Activated naive CD8-positive, alpha-beta T cell treated with anti-CD3 and anti-CD28 coated beads for 36 hours (primary cell): ENCODE data around the gene GLRX. TPM values are rescaled to one million over a fixed set of nuclear protein-coding genes. Genes with fewer than 3 reads are reported as not detected.
"Not testable (repeated sequence)": the region's sequence is repeated elsewhere in the genome, so short reads cannot be mapped to it uniquely, and the experiment has no call there.

Experiments used
- DNase-seq: peaks from one replicate; pipeline ENCODE4 v3.0.0; 2021
- H3K27ac Mint-ChIP-seq: one replicate; pipeline ENCODE4 v1.8.0; 2022; ENCODE audit warnings: mild to moderate bottlenecking, moderate library complexity, mixed read lengths
- H3K27me3 Mint-ChIP-seq: one replicate; pipeline ENCODE4 v1.8.0; 2022; ENCODE audit warnings: mild to moderate bottlenecking, mixed read lengths
- H3K36me3 Mint-ChIP-seq: one replicate; pipeline ENCODE4 v1.8.0; 2021; ENCODE audit warnings: mild to moderate bottlenecking, mixed read lengths
- H3K4me1 Mint-ChIP-seq: one replicate; pipeline ENCODE4 v1.8.0; 2021; ENCODE audit warnings: mixed read lengths
- H3K4me3 Mint-ChIP-seq: one replicate; pipeline ENCODE4 v1.8.0; 2022; ENCODE audit warnings: mild to moderate bottlenecking, moderate library complexity, mixed read lengths
- H3K9me3 Mint-ChIP-seq: one replicate; pipeline ENCODE4 v1.8.0; 2022; ENCODE audit warnings: mixed read lengths
- total RNA-seq, 2 experiments: library from RNA; stranded (reverse); gene quantifications; one replicate each; pipeline ENCODE4 v1.2.3, GENCODE V29; 2021

GLRX gene
- total RNA-seq, 2 experiments from 2014 or later = 26.4 to 29.5 TPM

DNA sequence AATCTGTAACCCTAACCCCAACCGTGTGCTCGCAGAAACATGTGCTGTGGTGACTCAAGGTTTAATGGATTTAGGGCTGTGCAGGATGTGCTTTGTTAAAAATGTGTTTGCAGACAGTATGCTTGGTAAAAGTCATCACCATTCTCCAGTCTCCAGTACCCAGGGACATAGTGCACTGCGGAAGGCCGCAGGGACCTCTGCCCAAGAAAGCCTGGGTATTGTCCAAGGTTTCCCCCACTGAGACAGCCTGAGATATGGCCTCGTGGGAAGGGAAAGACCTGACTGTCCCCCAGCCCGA, 11.5 kb downstream of the GLRX start:
- Mint-ChIP-seq H3K36me3 (peaks cover 20% of the 10 kb centered on the region), H3K27ac (peak overlapping the region; percentile 92), H3K4me1 (peaks cover 80% of the 10 kb centered on the region), H3K4me3 (peak overlapping the region; percentile 79)
- not testable (repeated sequence) for H3K9me3 Mint-ChIP-seq, DNase-seq, H3K27me3 Mint-ChIP-seq

DNA sequence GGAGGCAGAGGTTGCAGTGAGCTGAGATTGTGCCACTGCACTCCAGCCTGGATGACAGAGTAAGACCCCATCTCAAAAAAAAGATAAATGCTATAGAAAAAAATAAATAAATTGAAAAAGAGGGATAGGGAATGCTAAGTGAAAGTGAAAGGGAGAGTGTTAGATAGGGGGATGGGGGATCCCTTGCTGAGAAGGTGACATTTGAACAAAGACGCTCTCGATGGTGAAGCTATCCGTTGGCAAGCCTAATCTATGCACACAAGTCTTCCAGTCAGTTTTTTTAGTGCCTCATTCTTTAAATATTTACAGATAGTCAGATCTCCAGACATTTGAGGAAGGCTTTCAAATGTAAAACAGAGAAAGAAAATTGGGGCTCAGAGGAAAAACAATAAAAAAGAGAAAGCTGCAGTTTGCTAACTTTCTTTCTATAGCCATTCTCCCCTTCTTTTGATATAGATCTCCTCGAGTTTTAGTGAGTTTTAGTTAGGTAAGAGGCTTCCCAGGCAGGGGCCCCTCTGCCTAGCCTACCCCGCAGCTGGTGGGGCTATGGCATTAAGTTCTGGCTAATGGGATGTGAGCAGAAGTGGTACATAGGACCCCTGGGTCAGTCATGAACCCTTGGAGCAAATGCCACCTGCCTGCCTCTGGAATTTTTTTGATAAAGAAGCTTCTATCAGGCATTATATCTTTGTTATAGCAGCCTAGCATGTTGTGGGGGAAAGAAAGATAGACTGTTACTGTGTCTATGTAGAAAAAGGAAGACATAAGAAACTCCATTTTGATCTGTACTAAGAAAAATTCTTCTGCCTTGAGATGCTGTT, 12.0 kb downstream of the GLRX start:
- peaks cover 74% of the 10 kb centered on the region for H3K4me1 Mint-ChIP-seq
- no peak for DNase-seq
- H3K27me3 Mint-ChIP-seq = no peaks in the 10 kb centered on the region
- peak overlapping the region; percentile 92 for H3K27ac Mint-ChIP-seq
- H3K9me3 Mint-ChIP-seq = no peaks in the 10 kb centered on the region
- H3K36me3 Mint-ChIP-seq = peaks cover 18% of the 10 kb centered on the region
- peak overlapping the region; percentile 79 for H3K4me3 Mint-ChIP-seq

DNA sequence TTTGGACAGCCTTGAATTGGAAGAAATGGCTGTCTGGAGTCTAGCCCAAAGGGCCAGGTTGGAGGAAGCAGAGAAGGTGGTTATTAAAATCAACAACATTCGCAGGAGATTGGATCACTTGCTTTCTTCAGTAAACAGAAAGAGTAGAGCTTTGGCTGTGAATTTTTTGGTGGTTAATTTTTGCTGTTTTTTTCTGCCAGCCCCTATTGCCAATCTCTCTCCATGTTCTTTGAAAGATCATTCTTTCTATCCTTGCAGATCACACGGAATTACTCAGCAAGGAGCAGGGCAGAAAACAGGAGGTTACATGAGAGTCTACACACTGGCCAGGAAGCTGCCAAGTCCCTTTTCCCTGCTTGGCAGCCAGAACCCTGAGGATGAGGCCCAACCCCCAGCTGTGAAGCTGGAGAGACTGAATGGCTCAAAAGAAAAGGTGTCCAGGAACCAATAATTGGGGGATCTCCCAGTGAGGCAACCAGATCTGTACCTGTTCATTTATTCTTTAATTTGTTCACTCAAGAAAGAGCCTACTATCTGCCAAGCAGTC, 13.0 kb downstream of the GLRX start:
- Mint-ChIP-seq H3K36me3 (peaks cover 15% of the 10 kb centered on the region), H3K27ac (peak overlapping the region; percentile 92), H3K27me3 (no peaks in the 10 kb centered on the region), H3K4me3 (peak overlapping the region; percentile 79), H3K9me3 (no peaks in the 10 kb centered on the region), H3K4me1 (peaks cover 64% of the 10 kb centered on the region)
- DNase-seq = no peak

DNA sequence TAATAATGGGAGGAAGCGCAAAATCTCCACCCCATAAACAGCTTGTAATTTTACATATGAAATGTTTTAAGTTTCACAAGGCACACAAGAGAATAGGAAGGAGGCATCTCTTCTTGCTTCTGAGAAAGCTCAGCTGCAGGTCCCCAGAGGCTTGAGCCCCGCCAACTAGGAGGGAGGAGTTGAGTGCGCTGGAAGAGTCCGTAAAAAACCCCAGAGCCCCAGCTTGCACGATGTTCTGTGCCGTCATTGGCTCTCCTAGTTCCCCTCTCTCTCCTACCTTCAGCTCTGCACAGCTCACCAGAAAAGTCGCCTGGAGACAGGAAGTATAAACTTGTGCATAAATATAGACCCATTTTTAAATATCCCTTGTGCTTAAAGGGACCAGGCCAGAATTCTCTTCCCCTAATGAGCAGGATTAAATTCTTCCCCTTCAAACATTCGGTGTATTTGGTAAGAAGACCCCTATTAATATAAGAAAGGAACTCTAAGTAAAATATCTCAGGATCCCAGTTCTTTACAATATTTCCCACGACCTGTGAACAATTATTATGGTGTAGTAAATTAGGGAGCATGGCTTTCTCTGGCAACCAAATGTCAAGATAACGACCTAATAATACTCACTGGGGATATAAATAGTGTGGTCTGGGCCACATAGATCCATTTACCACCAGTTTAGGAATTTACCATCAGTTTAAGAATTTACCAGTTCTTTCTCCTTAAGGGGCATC, 13.7 kb downstream of the GLRX start:
- Mint-ChIP-seq H3K27ac (peak overlapping the region; percentile 92), H3K36me3 (peaks cover 10% of the 10 kb centered on the region), H3K4me3 (peak overlapping the region; percentile 79), H3K4me1 (peaks cover 58% of the 10 kb centered on the region), H3K27me3 (no peaks in the 10 kb centered on the region), H3K9me3 (no peaks in the 10 kb centered on the region)
- peak; percentile 82 for DNase-seq

DNA sequence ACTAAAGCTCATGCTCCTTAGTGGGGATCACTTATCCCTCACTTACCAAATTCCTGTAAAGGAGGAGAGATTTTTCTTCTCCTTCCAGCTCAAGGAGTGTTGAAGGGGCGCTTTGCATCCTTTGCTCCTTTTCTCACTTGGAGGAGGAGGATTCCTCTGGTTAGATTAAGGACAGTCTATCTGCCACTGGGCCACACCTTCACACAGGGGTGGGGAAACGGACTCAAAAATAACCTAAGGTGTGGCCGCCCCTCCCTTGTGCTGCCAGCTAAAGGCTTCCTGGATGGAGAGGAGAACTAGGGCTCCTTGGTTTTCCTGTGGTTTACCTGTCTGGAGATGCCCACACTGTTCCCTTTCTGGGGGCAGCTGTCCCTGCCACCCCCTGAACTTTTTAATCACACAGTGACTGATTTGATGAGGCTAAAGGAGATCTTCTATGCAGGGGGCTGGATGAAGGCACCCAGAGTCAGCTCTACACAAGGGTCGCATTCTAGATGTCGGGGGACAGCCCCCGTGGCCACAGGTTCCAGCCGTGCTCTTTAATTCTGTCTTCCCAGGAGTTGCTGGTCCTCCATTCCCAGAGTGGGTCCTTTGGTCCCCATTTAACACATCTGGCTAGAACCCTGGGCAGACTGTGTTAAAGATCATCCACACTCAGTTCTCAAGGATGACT, 14.4 kb downstream of the GLRX start:
- H3K36me3 Mint-ChIP-seq = peaks cover 6% of the 10 kb centered on the region
- no peak for DNase-seq
- peak overlapping the region; percentile 92 for H3K27ac Mint-ChIP-seq
- H3K9me3 Mint-ChIP-seq = no peaks in the 10 kb centered on the region
- H3K27me3 Mint-ChIP-seq = no peaks in the 10 kb centered on the region
- peak overlapping the region; percentile 79 for H3K4me3 Mint-ChIP-seq
- H3K4me1 Mint-ChIP-seq = peaks cover 54% of the 10 kb centered on the region

DNA sequence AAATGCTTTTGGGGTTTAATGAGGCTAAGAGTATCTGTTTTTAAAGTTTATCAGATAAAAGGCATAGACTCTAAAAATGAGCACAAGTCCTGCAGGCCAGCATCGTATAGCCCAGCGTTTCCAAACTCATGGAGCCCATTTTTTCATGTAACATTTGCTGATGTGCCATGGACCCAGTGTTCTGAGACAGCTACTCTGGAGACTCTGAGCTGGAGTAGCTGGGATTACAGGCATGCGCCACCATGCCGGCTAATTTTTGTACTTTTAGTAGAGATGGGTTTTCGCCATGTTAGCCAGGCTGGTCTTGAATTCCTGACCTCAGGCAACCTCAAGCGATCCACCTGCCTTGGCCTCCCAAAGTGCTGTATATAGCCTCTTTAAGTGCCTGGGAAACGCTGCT, 15.8 kb downstream of the GLRX start:
- H3K9me3 Mint-ChIP-seq = no peaks in the 10 kb centered on the region
- H3K4me3 Mint-ChIP-seq = no peak overlapping the region
- H3K36me3 Mint-ChIP-seq = peaks cover under 1% of the 10 kb centered on the region
- H3K4me1 Mint-ChIP-seq = peaks cover 43% of the 10 kb centered on the region
- DNase-seq = no peak
- H3K27ac Mint-ChIP-seq = no peak overlapping the region
- H3K27me3 Mint-ChIP-seq = no peaks in the 10 kb centered on the region

DNA sequence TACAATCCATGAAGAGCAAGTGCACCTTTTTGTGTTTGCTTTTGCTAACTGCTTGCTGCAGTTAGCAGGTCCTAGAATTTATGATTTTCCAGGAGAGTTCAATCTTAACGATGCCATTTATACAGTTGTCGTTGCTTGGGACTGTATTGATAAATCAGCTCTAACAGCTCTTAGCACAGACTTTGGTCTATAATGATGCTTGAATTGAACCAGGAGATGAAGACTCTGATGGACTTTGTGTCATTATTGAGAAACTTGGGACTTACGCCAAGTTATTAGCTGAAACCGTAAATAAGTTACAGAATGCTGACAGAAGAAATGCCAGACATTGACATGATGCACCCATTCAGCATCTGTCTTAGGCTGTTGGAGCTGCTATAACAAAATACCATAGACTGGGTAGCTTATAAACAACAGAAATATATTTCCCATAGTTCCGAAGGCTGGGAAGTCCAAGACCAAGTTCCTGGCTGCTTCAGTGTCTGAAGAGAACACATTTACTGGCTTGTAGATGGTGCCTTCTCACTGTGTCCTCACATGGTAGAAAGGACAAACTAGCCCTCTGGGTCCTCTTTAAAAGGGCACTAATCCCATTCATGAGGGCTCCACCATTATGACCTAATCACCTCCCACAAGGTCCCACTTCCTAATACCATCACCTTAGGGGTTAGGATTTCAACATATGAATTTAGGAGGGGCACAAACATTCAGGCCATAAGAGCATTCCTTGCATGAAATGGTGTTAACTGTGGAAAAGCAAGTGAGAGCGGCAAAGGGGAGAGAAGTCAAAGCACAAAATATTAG, 17.6 kb downstream of the GLRX start:
- no peak overlapping the region for H3K27ac Mint-ChIP-seq
- H3K9me3 Mint-ChIP-seq = no peaks in the 10 kb centered on the region
- no peak overlapping the region for H3K4me3 Mint-ChIP-seq
- peaks cover 26% of the 10 kb centered on the region for H3K4me1 Mint-ChIP-seq
- no peak for DNase-seq
- no peaks in the 10 kb centered on the region for H3K36me3 Mint-ChIP-seq
- H3K27me3 Mint-ChIP-seq = no peaks in the 10 kb centered on the region

DNA sequence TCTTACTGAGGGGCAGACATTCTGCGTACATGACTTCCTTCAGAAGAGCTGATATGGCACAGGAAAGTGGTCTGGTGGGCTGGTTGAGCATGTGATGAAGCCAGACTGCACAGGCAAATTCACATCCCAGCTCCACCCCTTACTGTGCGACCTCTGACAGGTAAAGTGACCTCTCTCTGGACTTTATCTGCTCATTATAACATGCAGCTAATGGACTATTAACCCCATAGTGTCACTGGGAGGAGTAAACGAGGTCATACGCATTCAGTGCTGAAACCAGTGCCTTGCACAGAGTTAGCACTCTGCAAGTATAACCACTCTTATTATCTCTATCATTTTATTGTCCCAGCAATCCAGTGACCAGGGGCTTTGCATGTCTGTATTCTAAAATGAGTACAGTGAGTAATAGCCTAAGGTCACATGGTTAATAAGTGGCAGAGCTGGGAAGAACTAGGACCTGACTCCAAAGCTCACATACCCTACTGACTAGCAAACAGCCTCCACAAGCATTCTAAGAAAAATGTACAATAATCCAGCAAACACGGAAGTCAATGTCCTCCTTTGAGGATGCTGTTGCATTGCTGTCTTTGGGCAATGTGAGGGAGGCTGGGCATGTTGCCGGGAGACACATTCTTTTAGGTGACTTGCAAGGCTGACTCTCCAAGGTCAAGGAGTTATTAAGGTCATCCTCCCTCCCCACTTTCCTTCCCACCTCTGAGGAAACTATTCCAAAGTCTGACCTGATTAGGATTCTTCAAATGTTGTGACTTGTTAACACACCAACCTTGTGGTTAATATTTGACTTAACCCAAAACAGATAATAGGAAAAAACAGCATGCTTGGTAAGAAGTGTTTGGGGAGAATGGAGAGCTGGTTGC, 19.0 kb downstream of the GLRX start:
- Mint-ChIP-seq H3K36me3 (no peaks in the 10 kb centered on the region), H3K9me3 (no peaks in the 10 kb centered on the region), H3K4me1 (peaks cover 11% of the 10 kb centered on the region), H3K27ac (no peak overlapping the region), H3K27me3 (no peaks in the 10 kb centered on the region), H3K4me3 (no peak overlapping the region)
- no peak for DNase-seq

DNA sequence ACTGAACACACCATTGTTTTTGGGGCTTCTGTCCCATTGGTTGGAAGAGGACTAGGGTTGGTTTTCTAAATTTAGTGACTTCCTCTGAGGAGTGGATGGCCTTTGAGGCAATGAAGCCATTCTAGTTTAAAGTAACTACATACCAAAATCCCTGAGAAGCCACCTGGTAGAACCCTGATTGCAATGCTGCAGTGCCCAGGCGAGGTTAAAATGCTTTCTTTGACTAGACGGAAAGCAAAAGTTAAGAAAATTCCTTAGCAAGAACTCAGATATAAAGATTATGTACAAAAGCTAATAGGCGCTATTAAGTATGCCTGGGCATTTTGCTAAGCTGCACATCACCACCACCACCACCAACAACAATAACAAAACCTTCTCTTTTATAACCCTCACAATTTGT, 20.6 kb downstream of the GLRX start:
- Mint-ChIP-seq H3K4me1 (peaks cover 1% of the 10 kb centered on the region), H3K4me3 (no peak overlapping the region), H3K9me3 (no peaks in the 10 kb centered on the region), H3K36me3 (no peaks in the 10 kb centered on the region), H3K27me3 (no peaks in the 10 kb centered on the region), H3K27ac (no peak overlapping the region)
- no peak for DNase-seq

DNA sequence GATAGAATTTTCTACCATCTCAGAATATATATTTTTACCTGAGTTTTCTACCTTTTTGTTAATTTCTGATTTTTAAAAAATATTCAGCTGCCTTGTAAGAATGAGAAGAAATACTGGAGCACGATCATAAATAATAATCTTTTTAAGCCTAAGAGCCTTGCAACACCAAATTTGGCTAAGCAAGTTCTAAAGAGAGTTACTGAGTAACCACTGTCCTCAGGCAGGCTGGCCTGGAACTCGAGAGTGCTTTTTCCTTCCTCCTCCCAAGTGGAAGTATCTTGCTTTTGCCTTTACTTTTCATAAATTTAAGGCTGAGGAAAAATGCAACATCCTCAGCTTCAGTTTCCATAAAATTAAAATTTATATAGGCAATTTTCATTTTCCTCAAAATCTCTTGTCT, 21.0 kb downstream of the GLRX start:
- no peaks in the 10 kb centered on the region for H3K27me3 Mint-ChIP-seq
- DNase-seq = no peak
- no peaks in the 10 kb centered on the region for H3K36me3 Mint-ChIP-seq
- no peak overlapping the region for H3K27ac Mint-ChIP-seq
- H3K4me1 Mint-ChIP-seq = peaks cover 1% of the 10 kb centered on the region
- H3K9me3 Mint-ChIP-seq = no peaks in the 10 kb centered on the region
- H3K4me3 Mint-ChIP-seq = no peak overlapping the region

DNA sequence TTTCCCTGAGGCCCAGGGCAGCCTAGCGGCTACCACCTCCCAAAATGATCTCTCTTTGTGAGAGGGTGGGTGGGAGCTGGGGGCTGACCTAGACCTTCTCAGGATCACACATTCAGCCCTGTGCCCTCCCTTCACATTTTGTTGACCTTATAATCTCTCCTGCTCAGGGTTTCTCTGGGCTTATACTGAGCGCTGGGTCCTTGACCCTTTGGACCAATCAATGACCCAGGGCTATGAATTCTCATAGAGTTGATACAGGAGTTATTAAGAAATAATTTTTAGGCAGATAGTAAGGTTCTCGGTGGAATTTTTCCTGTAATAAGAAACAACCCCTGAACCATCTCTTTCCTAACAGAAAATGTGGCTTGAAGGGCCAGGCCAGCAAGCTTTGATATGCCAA, 22.0 kb downstream of the GLRX start:
- no peak overlapping the region for H3K4me3 Mint-ChIP-seq
- DNase-seq = no peak
- H3K27me3 Mint-ChIP-seq = no peaks in the 10 kb centered on the region
- no peaks in the 10 kb centered on the region for H3K9me3 Mint-ChIP-seq
- H3K36me3 Mint-ChIP-seq = no peaks in the 10 kb centered on the region
- no peak overlapping the region for H3K27ac Mint-ChIP-seq
- H3K4me1 Mint-ChIP-seq = peaks cover 1% of the 10 kb centered on the region

DNA sequence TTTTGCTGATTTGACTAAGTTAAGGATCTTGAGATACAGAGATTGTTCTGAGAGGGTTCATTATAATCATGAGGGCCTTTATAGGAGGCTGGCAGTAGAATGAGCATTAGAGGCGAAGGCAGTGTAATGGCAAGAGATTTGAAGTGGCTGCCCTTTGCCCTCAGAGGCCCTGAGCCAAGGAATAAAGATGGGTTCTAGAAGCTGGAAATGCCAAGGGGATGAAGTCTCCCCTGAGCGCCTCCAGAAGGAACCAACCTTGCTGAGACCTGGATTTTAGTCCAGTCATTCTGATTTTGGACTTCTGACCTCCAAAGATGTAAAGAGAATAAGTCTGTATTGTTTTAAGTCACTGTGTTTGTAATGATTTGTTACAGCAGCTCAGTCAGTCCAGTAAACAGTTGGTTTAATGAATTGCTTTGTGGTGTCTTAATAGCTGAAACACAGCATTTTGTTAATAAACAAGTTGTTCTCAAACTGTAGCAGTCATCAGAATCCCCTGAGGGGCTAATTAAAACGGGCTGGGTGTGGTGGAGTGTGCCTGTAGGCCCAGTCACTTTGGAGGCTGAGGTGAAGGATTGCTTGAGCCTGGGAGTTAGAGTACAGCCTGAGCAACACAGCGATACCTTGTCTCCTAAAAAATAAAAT, 23.2 kb downstream of the GLRX start:
- Mint-ChIP-seq H3K9me3 (no peaks in the 10 kb centered on the region), H3K4me3 (no peak overlapping the region), H3K27ac (no peak overlapping the region), H3K36me3 (no peaks in the 10 kb centered on the region), H3K4me1 (peaks cover 1% of the 10 kb centered on the region), H3K27me3 (no peaks in the 10 kb centered on the region)
- DNase-seq = no peak

DNA sequence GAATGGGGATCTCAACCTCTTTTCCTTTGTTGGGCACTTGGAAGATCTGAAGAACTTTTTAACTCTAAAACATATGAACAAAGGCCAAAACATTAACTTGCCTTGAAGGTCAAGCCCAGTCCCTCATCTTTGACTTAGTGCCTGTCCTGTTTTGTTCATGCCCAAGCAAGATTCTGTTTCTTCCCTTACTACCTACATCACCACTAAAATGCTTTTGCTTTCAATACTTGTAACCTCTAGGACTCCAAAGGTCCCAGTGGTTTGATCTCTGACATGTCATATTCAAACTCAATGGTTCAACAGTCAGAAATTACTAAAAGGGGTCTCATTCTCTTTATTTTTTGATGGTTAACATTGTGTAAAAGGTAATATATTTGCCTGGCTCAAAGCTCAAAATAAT, 24.0 kb downstream of the GLRX start:
- Mint-ChIP-seq H3K27ac (no peak overlapping the region), H3K4me3 (no peak overlapping the region), H3K4me1 (peaks cover 1% of the 10 kb centered on the region)

More for the DNA sequence above, 24.0 kb downstream of the GLRX start:
- Mint-ChIP-seq H3K27me3 (no peaks in the 10 kb centered on the region), H3K36me3 (no peaks in the 10 kb centered on the region), H3K9me3 (no peaks in the 10 kb centered on the region)
- no peak for DNase-seq
